Lower lobe of right lung (tissue), 2 donors: ENCODE data around the gene MRRF. TPM values are rescaled to one million over a fixed set of nuclear protein-coding genes. Genes with fewer than 3 reads are reported as not detected.

Experiments used
- ATAC-seq, 2 donors: fragments of 200-7000 bp; cut with Tn5 transposase; one replicate each; pipeline ENCODE4 v1.9.1; 2020 to 2022; ENCODE audit warnings: mild to moderate bottlenecking in 2 of 2, moderate library complexity in 2 of 2
- DNase-seq: peaks from one replicate; pipeline ENCODE4 v3.0.0-alpha.2; 2020
- H3K27ac ChIP-seq: fragments of 200-600 bp; one replicate; pipeline ENCODE4 v1.8.0; 2022
- H3K27me3 ChIP-seq: fragments of 200-600 bp; one replicate; pipeline ENCODE4 v1.8.0; 2022; ENCODE audit warnings: low read depth
- H3K36me3 ChIP-seq: fragments of 200-600 bp; one replicate; pipeline ENCODE4 v1.8.0; 2022; ENCODE audit warnings: mild to moderate bottlenecking
- H3K4me1 ChIP-seq: fragments of 200-600 bp; one replicate; pipeline ENCODE4 v1.8.0; 2022
- H3K4me3 ChIP-seq: fragments of 200-600 bp; one replicate; pipeline ENCODE4 v1.8.0; 2022; ENCODE audit warnings: mild to moderate bottlenecking
- H3K9me3 ChIP-seq: fragments of 200-600 bp; one replicate; pipeline ENCODE4 v1.8.0; 2022
- intact Hi-C: fragments of 100-400 bp; cut with DNase I; formaldehyde crosslinking; loops from one replicate; pipeline ENCODE4 v1.11.0; 2022
- total RNA-seq: library from RNA; stranded (reverse); fragmentation: NEBNext Ultra II Directional; extraction: Animal tissue kit (Norgen Biotek cat#: 25700); gene quantifications from one replicate; pipeline ENCODE4 v1.2.1, GENCODE V29; 2021
- TF ChIP-seq, protein P1 (sequence below): fragments of 200-600 bp; IDR thresholded peaks from one replicate; pipeline ENCODE4 v1.8.0; 2022; ENCODE audit warnings: antibody characterized with exemption, mild to moderate bottlenecking
- donor health status: DM: no; HTN: yes; CAD: no; lungs with severe emphysema.

Gene MRRF
- total RNA-seq, 1 donor from 2014 or later: 30.2 TPM

DNA sequence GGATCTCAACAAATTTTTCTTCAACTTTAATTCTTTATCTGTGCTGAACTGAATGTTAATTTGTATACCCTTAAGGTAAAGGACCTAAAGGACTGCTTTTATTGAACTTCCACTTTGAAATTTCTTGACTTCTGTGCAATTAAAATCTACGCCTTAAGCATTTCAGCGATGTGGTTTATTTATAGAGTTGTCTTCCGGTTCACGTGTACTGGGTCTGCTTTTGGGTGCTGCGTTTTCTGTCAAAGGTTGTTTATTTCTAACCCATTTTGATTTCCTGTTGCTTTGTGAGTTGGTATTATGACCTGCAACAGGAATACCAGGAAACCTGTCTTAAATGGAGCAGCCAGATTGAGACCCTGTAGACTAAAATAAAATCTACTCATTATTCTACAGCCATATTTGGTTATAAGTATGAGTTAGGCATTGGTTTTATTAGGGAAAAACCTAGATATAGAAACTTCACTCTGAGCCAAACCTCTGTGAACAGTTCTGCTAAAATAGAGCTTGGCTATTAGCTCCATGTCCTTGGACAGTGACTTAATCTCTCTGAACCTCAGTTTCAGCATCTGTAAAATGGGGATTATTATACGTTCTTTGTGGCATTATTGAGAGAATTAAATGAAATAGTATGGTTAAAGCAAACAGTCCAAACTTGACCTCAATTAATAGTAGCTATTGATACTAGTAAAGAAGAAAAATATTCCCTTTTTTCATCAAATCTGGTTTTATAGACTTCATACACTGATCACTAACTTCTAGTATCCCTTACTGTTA, 3.5 kb downstream of the MRRF start:
- TF ChIP-seq, protein P1, sequence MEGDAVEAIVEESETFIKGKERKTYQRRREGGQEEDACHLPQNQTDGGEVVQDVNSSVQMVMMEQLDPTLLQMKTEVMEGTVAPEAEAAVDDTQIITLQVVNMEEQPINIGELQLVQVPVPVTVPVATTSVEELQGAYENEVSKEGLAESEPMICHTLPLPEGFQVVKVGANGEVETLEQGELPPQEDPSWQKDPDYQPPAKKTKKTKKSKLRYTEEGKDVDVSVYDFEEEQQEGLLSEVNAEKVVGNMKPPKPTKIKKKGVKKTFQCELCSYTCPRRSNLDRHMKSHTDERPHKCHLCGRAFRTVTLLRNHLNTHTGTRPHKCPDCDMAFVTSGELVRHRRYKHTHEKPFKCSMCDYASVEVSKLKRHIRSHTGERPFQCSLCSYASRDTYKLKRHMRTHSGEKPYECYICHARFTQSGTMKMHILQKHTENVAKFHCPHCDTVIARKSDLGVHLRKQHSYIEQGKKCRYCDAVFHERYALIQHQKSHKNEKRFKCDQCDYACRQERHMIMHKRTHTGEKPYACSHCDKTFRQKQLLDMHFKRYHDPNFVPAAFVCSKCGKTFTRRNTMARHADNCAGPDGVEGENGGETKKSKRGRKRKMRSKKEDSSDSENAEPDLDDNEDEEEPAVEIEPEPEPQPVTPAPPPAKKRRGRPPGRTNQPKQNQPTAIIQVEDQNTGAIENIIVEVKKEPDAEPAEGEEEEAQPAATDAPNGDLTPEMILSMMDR: no peak
- peaks cover 21% of the 10 kb centered on the region for H3K36me3 ChIP-seq
- DNase-seq: no peak
- H3K4me1 ChIP-seq: peaks cover 32% of the 10 kb centered on the region
- no peak for ATAC-seq
- H3K27me3 ChIP-seq: no peaks in the 10 kb centered on the region
- no peak overlapping the region for H3K27ac ChIP-seq
- intact Hi-C loops: no loop called here
- H3K9me3 ChIP-seq: no peaks in the 10 kb centered on the region
- no peak overlapping the region for H3K4me3 ChIP-seq

DNA sequence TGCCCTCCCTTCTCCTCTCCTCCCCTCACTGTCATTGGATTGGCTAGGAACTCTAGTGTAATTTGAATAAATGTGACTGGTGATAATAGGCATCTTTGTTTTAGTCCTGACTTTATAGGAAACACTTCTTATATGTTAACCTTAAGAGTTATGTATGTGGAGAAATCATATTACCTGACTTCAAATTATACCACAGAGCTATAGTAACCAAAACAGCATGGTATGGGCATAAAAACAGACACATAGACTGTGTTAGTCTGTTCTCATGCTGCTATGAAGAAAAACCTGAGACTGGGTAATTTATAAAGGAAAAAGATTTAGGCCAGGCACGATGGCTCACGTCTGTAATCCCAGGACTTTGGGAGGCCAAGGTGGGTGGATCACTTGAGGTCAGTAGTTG, 9.4 kb downstream of the MRRF start:
- Histone ChIP-seq H3K27ac (no peak overlapping the region), H3K36me3 (peaks cover 26% of the 10 kb centered on the region), H3K9me3 (peaks cover 11% of the 10 kb centered on the region), H3K27me3 (no peaks in the 10 kb centered on the region), H3K4me3 (no peak overlapping the region), H3K4me1 (no peaks in the 10 kb centered on the region)
- intact Hi-C loops: no loop called here
- DNase-seq (no peak), ATAC-seq (no peak)
- TF ChIP-seq, protein P1: no peak

DNA sequence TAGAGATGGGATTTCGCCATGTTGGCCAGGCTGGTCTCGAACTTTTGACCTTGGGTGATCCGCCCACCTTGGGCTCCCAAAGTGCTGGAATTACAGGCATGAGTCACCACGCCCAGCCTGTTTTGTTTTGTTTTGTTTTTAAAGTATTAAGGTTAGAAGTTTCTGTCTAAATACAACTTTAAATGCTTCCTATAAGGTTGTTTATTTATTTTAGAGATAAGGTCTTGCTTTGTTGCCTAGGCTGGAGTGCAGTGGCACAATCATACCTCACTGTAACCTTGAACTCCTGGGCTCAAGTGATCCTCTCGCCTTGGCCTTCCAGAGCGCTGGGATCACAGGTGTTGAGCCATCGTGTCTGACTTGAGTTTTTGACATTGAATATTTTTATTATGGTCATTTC, 11.4 kb downstream of the MRRF start:
- Histone ChIP-seq H3K4me1 (no peaks in the 10 kb centered on the region), H3K36me3 (peaks cover 33% of the 10 kb centered on the region), H3K9me3 (peaks cover 11% of the 10 kb centered on the region), H3K4me3 (no peak overlapping the region), H3K27ac (no peak overlapping the region), H3K27me3 (no peaks in the 10 kb centered on the region)
- ATAC-seq (no peak), DNase-seq (no peak)
- intact Hi-C loops: no loop called here
- TF ChIP-seq, protein P1: no peak

DNA sequence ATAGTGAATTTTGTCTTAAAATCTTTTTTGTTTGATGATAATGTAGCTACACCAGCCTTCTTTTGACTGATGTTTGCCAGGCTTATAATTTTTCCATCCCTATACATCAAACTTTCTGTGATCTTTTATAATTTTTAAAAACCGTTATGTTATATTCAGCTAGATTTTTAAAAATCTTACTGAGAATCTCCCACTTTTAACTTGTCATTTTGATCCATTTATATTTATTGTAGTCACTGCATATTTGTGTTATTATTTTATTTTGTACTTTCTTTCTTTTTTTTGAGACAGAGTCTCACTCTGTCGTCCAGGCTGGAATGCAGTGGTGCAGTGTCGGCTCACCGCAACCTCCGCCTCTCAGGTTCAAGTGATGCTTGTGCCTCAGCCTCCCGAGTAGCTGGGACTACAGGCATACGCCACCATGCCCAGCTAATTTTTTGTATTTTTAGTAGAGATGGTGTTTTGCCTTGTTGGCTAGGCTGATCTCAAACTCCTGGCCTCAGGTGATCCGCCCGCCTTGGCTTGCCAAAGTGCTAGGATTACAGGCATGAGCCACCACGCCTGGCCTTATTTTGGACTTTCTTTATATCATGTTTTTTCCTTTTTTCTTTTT, 12.7 kb downstream of the MRRF start:
- DNase-seq (no peak), ATAC-seq (no peak)
- H3K36me3 ChIP-seq: peaks cover 28% of the 10 kb centered on the region
- H3K27me3 ChIP-seq: no peaks in the 10 kb centered on the region
- peaks cover 11% of the 10 kb centered on the region for H3K9me3 ChIP-seq
- H3K27ac ChIP-seq: no peak overlapping the region
- TF ChIP-seq, protein P1: no peak
- intact Hi-C loops: no loop called here
- no peaks in the 10 kb centered on the region for H3K4me1 ChIP-seq
- H3K4me3 ChIP-seq: no peak overlapping the region

DNA sequence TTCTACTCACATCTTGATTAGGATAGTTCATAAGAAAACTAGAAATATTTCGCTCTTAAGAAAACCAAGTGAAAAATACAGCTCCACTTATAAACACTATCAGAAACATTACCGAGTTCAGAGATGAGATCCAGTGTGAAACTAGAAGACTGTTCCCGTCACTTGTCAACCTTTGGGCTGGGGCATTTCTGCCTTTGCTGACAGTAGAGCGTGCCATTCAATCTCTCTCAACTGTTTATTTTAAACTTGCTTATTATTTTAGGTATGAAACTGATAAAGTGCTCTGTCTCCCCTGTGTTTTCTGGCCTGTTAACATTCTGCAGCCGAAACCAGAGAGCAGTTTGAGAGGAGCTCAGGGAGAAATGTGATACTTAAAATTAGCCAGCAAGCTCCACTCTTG, 16.7 kb downstream of the MRRF start:
- no peak for ATAC-seq
- Histone ChIP-seq H3K27me3 (no peaks in the 10 kb centered on the region), H3K36me3 (peaks cover 36% of the 10 kb centered on the region), H3K4me1 (no peaks in the 10 kb centered on the region), H3K4me3 (no peak overlapping the region), H3K27ac (no peak overlapping the region), H3K9me3 (peaks cover 11% of the 10 kb centered on the region)
- TF ChIP-seq, protein P1: no peak
- DNase-seq: no peak
- intact Hi-C loops: no loop called here
